OCI-LY1 (cell line): ENCODE measurements around the gene ZNF618.

Experiments used
- H2AFZ ChIP-seq: fragments of 200-600 bp; sonication (generic), shearing (Covaris generic); 2 replicates; pipeline ENCODE4 v1.6.0; 2014; ENCODE audit warnings: antibody characterized with exemption, mild to moderate bottlenecking, low read length
- H3F3A ChIP-seq: fragments of 200-600 bp; sonication (generic), shearing (Covaris generic); 2 replicates; pipeline ENCODE4 v1.6.0; 2014; ENCODE audit warnings: mild to moderate bottlenecking, antibody characterized with exemption, low read length, moderate library complexity; ENCODE audit not compliant: insufficient read depth
- H3K27ac ChIP-seq: fragments of 200-600 bp; sonication (generic); 2 replicates; pipeline ENCODE4 v1.5.1; 2014; ENCODE audit warnings: low read length, mixed run types, mild to moderate bottlenecking, low read depth; ENCODE audit not compliant: poor library complexity, severe bottlenecking
- H3K27me3 ChIP-seq: fragments of 200-600 bp; sonication (generic); 2 replicates; pipeline ENCODE4 v1.6.0; 2014; ENCODE audit warnings: antibody characterized with exemption, mild to moderate bottlenecking, low read length, moderate library complexity; ENCODE audit not compliant: insufficient read depth
- H3K36me3 ChIP-seq: fragments of 200-600 bp; sonication (generic); 2 replicates; pipeline ENCODE4 v1.6.1; 2014; ENCODE audit warnings: mild to moderate bottlenecking, antibody characterized with exemption, low read length, moderate library complexity, mixed read lengths; ENCODE audit not compliant: insufficient read depth
- H3K4me1 ChIP-seq: fragments of 200-600 bp; sonication (generic); 2 replicates; pipeline ENCODE4 v1.5.1; 2014; ENCODE audit warnings: mild to moderate bottlenecking, low read length, moderate library complexity; ENCODE audit not compliant: insufficient read depth, severe bottlenecking
- H3K4me2 ChIP-seq: fragments of 200-600 bp; sonication (generic), shearing (Covaris generic); 2 replicates; pipeline ENCODE4 v1.6.1; 2014; ENCODE audit warnings: low read length
- H3K4me3 ChIP-seq: fragments of 200-600 bp; sonication (generic); 2 replicates; pipeline ENCODE4 v1.5.1; 2014; ENCODE audit warnings: low read length, low read depth, mild to moderate bottlenecking, mixed read lengths; ENCODE audit not compliant: poor library complexity, severe bottlenecking
- H3K79me2 ChIP-seq: fragments of 200-600 bp; shearing (Covaris generic); 2 replicates; pipeline ENCODE4 v1.6.1; 2016; ENCODE audit warnings: mixed run types, low read length, mixed read lengths; ENCODE audit not compliant: insufficient read depth
- H3K9ac ChIP-seq: fragments of 200-600 bp; sonication (generic), shearing (Covaris generic); 2 replicates; pipeline ENCODE4 v1.6.1; 2014; ENCODE audit warnings: mild to moderate bottlenecking, low read length, mixed read lengths
- H3K9me2 ChIP-seq: fragments of 200-600 bp; sonication (generic), shearing (Covaris generic); 2 replicates; pipeline ENCODE4 v1.6.1; 2014; ENCODE audit warnings: low read depth, mild to moderate bottlenecking, low read length, mixed read lengths
- H3K9me3 ChIP-seq: fragments of 200-600 bp; shearing (Covaris generic); 2 replicates; pipeline ENCODE4 v1.6.1; 2014; ENCODE audit warnings: low read length, mixed read lengths
- H4K20me1 ChIP-seq: fragments of 200-600 bp; sonication (generic), shearing (Covaris generic); 2 replicates; pipeline ENCODE4 v1.6.0; 2016; ENCODE audit warnings: mild to moderate bottlenecking, low read length; ENCODE audit not compliant: insufficient read depth
- EZH2 ChIP-seq: fragments of 200-600 bp; sonication (generic), shearing (Covaris generic); IDR thresholded peaks from 2 replicates; pipeline ENCODE4 v1.8.0; 2017; ENCODE audit warnings: borderline replicate concordance, mixed run types, mild to moderate bottlenecking, antibody characterized with exemption, low read length, moderate library complexity, mixed read lengths
- TF ChIP-seq, protein P1 (sequence below): fragments of 200-600 bp; sonication (generic), shearing (Covaris generic); IDR thresholded peaks from 2 replicates; pipeline ENCODE4 v1.5.1; 2017; ENCODE audit warnings: mild to moderate bottlenecking, antibody characterized with exemption, low read length, moderate library complexity, mixed read lengths

Gene ZNF618

GRCh38 chr9:113953531-113953930, 77.4 kb downstream of the ZNF618 start:
- TF ChIP-seq, protein P1, sequence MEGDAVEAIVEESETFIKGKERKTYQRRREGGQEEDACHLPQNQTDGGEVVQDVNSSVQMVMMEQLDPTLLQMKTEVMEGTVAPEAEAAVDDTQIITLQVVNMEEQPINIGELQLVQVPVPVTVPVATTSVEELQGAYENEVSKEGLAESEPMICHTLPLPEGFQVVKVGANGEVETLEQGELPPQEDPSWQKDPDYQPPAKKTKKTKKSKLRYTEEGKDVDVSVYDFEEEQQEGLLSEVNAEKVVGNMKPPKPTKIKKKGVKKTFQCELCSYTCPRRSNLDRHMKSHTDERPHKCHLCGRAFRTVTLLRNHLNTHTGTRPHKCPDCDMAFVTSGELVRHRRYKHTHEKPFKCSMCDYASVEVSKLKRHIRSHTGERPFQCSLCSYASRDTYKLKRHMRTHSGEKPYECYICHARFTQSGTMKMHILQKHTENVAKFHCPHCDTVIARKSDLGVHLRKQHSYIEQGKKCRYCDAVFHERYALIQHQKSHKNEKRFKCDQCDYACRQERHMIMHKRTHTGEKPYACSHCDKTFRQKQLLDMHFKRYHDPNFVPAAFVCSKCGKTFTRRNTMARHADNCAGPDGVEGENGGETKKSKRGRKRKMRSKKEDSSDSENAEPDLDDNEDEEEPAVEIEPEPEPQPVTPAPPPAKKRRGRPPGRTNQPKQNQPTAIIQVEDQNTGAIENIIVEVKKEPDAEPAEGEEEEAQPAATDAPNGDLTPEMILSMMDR = no peak
- TF ChIP-seq EZH2 = no peak
- Histone ChIP-seq H3K9me3 (no peaks in the 10 kb centered on the region), H3K4me3 (no peak overlapping the region), H3K9ac (no peak overlapping the region), H4K20me1 (no peaks in the 10 kb centered on the region), H3K4me1 (no peaks in the 10 kb centered on the region), H3K79me2 (no peaks in the 10 kb centered on the region), H3K4me2 (no peak overlapping the region), H3F3A (no peaks in the 10 kb centered on the region), H3K9me2 (no peaks in the 10 kb centered on the region), H3K36me3 (no peaks in the 10 kb centered on the region), H3K27me3 (no peaks in the 10 kb centered on the region), H3K27ac (no peak overlapping the region), H2AFZ (no peak overlapping the region)

GRCh38 chr9:113954591-113954990, 78.5 kb downstream of the ZNF618 start:
- H2AFZ ChIP-seq = no peak overlapping the region
- H3K4me1 ChIP-seq = no peaks in the 10 kb centered on the region
- no peak overlapping the region for H3K9ac ChIP-seq
- H3K27me3 ChIP-seq = no peaks in the 10 kb centered on the region
- H3K36me3 ChIP-seq = no peaks in the 10 kb centered on the region
- no peak overlapping the region for H3K4me2 ChIP-seq
- no peaks in the 10 kb centered on the region for H3K9me2 ChIP-seq
- H4K20me1 ChIP-seq = no peaks in the 10 kb centered on the region
- H3K79me2 ChIP-seq = no peaks in the 10 kb centered on the region
- no peaks in the 10 kb centered on the region for H3K9me3 ChIP-seq
- no peaks in the 10 kb centered on the region for H3F3A ChIP-seq
- TF ChIP-seq EZH2 = no peak
- TF ChIP-seq, protein P1 = no peak
- no peak overlapping the region for H3K27ac ChIP-seq
- no peak overlapping the region for H3K4me3 ChIP-seq

- Histone ChIP-seq H3K27me3 (no peaks in the 10 kb centered on the region), H3K27ac (no peak overlapping the region), H3K36me3 (no peaks in the 10 kb centered on the region), H3K4me1 (no peaks in the 10 kb centered on the region), H3K79me2 (no peaks in the 10 kb centered on the region), H2AFZ (no peak overlapping the region), H3F3A (no peaks in the 10 kb centered on the region), H3K9ac (no peak overlapping the region), H4K20me1 (no peaks in the 10 kb centered on the region), H3K9me3 (no peaks in the 10 kb centered on the region), H3K9me2 (no peaks in the 10 kb centered on the region), H3K4me3 (no peak overlapping the region), H3K4me2 (no peak overlapping the region)
- TF ChIP-seq, protein P1 = no peak
- TF ChIP-seq EZH2 = no peak
These were observed 79.1 kb downstream of the ZNF618 start for GRCh38 chr9:113955076-113955752.
